Testis (tissue), 3 donors: ENCODE data around the gene KIR2DL3. TPM values are rescaled to one million over a fixed set of nuclear protein-coding genes. Genes with fewer than 3 reads are reported as not detected.

Source experiments
- DNase-seq: peaks from one replicate; pipeline ENCODE4 v3.0.0-alpha.2; 2019
- H3K27ac ChIP-seq, 2 donors: fragments of 200-600 bp; sonication (generic); one replicate each; pipeline ENCODE4 v1.5.1; 2019
- H3K27me3 ChIP-seq: fragments of 200-600 bp; sonication (generic); one replicate; pipeline ENCODE4 v1.5.1; 2019
- H3K36me3 ChIP-seq: fragments of 200-600 bp; sonication (generic); one replicate; pipeline ENCODE4 v1.5.1; 2017; ENCODE audit warnings: low read depth; ENCODE audit errors: missing control alignments
- H3K4me1 ChIP-seq: fragments of 200-600 bp; sonication (generic); one replicate; pipeline ENCODE4 v1.5.1; 2019
- H3K4me3 ChIP-seq, 2 donors: fragments of 200-600 bp; sonication (generic); one replicate each; pipeline ENCODE4 v1.5.1; 2017 to 2019
- H3K9me3 ChIP-seq: fragments of 200-600 bp; sonication (generic); one replicate; pipeline ENCODE4 v1.5.1; 2017
- POLR2A ChIP-seq: fragments of 450-650 bp; IDR thresholded peaks from one replicate; pipeline ENCODE4 v1.6.1; 2017; ENCODE audit warnings: antibody characterized with exemption, mild to moderate bottlenecking, moderate library complexity
- WGBS, 2 donors: methylation state at CpG; one replicate each; pipeline ENCODE4 v1.1.5; 2018; 5-methylcytosine and 5-hydroxymethylcytosine counted together
- intact Hi-C: fragments of 100-400 bp; cut with DNase I; formaldehyde crosslinking; loops from one replicate; pipeline ENCODE4 v1.15.1; 2023; ENCODE audit warnings: low total_unique reads
- polyA plus RNA-seq: library from polyadenylated mRNA; stranded (reverse); fragments of 350-450 nt; fragmentation: Illumina TruSeq; extraction: RNeasy Lipid Tissue Mini Kit (QIAGEN cat#74804); gene quantifications from one replicate; pipeline ENCODE4 v1.2.3, GENCODE V29; 2014; ENCODE audit warnings: low read depth, low replicate concordance; ENCODE audit not compliant: insufficient read depth
- small RNA-seq, 2 donors: library from RNA; depleted of rRNA; stranded (forward); fragments of <200 nt; gene quantifications; one replicate each; pipeline ENCODE3, GENCODE V24; 2016
- total RNA-seq, 2 donors: library from RNA; depleted of rRNA; stranded (reverse); fragments of >200 nt; gene quantifications; one replicate each; pipeline ENCODE4 v1.2.3, GENCODE V29; 2016
- TF ChIP-seq, protein P1 (sequence below), 3 experiments: fragments of 450-650 bp in 2 of 3; fragments of 200-600 bp in 1 of 3; sonication (generic) in 1 of 3; IDR thresholded peaks; one replicate each; pipeline ENCODE4 v1.5.1; 2016 to 2019; ENCODE audit warnings: antibody characterized with exemption in 3 of 3, mild to moderate bottlenecking in 2 of 3, moderate library complexity in 1 of 3

The KIR2DL3 gene
- total and polyA plus RNA-seq, 3 donors from 2014 or later, result not detected

DNA sequence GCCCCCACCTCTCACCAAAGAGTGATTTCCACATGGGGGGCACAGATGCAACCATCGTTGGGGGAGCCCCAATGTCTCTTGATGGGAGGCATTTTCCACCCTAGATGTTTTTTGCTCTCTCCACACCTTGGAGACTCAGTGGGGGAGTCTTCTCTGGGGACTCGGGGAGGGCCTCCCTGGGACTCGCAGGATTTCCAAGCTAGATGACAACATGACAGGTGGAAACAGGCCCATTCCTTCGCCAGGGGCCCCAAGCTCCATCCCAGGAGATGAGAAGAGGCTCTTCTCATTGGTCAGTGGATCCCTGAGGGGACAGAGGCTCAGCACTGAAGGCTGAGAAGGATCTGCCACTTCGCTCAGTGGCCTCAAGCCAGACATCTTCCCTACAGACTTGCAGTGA lies 52.4 kb downstream of the KIR2DL3 start:
- intact Hi-C loops, result no loop called here
- no peak overlapping the region for H3K27ac ChIP-seq
- no peak overlapping the region for H3K4me3 ChIP-seq
- TF ChIP-seq, protein P1, sequence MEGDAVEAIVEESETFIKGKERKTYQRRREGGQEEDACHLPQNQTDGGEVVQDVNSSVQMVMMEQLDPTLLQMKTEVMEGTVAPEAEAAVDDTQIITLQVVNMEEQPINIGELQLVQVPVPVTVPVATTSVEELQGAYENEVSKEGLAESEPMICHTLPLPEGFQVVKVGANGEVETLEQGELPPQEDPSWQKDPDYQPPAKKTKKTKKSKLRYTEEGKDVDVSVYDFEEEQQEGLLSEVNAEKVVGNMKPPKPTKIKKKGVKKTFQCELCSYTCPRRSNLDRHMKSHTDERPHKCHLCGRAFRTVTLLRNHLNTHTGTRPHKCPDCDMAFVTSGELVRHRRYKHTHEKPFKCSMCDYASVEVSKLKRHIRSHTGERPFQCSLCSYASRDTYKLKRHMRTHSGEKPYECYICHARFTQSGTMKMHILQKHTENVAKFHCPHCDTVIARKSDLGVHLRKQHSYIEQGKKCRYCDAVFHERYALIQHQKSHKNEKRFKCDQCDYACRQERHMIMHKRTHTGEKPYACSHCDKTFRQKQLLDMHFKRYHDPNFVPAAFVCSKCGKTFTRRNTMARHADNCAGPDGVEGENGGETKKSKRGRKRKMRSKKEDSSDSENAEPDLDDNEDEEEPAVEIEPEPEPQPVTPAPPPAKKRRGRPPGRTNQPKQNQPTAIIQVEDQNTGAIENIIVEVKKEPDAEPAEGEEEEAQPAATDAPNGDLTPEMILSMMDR (IDR thresholded peaks at IDR 0.05), result no peak
- TF ChIP-seq POLR2A, result no peak
- H3K36me3 ChIP-seq, result no peaks in the 10 kb centered on the region
- no peaks in the 10 kb centered on the region for H3K9me3 ChIP-seq
- no peaks in the 10 kb centered on the region for H3K27me3 ChIP-seq
- 77 to 78% methylated on average over 4 to 5 of the region's 5 CpGs for WGBS, 2 donors
- no peak for DNase-seq
- H3K4me1 ChIP-seq, result no peaks in the 10 kb centered on the region

DNA sequence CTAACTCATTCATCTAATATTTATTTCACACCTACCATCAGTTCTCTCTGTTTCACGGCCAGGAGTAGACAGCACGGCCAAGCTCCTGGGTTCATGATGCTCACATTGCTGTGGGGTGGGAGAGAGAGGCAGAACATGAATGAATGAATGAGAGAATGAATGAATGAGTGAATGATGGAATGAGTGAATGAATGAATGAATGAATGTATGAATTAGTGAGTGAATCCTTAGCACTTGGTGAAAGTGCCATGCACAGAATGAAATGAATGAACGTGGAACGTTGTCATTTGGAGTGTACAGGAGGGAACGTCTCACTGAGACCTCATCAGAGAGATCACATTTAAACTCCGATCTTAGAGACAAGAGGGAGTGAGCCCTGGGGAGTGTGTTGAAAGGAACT lies 53.2 kb downstream of the KIR2DL3 start:
- no peak for DNase-seq
- H3K9me3 ChIP-seq, result no peaks in the 10 kb centered on the region
- H3K27ac ChIP-seq, result no peak overlapping the region
- H3K4me1 ChIP-seq, result no peaks in the 10 kb centered on the region
- intact Hi-C loops, result no loop called here
- whole genome bisulfite sequencing, 2 donors, result 69 to 76% methylated on average over 6 of the region's 6 CpGs
- no peaks in the 10 kb centered on the region for H3K36me3 ChIP-seq
- TF ChIP-seq POLR2A, result no peak
- TF ChIP-seq, protein P1 (IDR thresholded peaks at IDR 0.05), result no peak
- no peaks in the 10 kb centered on the region for H3K27me3 ChIP-seq
- H3K4me3 ChIP-seq, result no peak overlapping the region

DNA sequence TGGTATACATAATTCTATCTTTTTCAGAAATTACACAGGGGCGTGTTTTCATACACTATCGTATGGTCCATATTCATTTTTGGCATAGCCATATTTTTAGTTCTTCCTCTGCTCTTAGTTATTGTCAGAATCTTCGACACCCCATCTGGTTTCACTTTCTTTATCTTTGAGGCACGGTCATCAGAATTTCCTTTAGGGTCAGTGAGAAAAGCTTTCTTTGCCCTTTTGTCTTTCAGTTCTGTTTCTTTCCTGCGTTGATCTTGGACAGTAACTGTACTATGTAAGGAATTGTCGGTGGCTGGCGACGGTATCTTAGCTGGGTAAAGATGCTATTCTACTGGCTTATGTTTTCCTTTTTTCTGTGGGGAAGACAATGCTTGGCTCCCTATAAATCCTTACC lies 54.5 kb downstream of the KIR2DL3 start:
- no peak for DNase-seq
- intact Hi-C loops, result no loop called here
- WGBS, 2 donors, result 67 to 70% methylated on average over 8 of the region's 8 CpGs

DNA sequence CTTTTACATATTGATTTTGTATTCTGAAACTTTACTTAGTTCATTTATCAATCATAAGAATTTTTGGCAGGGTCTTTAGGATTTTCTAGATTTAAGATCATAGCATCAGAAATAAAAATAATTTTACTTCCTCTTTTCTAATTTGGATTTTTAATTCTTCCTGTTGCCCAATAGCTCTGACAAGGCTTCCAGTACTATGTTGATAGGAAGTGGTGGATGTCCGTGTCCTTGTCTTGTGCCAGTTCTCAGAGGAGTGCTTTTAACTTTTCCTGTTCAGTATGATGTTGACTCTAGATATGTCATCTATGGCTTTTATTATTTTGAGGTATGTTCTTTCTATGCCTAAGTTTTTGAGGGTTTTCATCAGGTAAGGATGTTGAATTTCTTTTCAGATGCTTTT lies 57.4 kb downstream of the KIR2DL3 start:
- no peak for DNase-seq
- WGBS, 2 donors, result 50 to 52% methylated on average over 1 of the region's 1 CpG
- TF ChIP-seq, protein P1 (IDR thresholded peaks at IDR 0.05), result no peak
- TF ChIP-seq POLR2A, result no peak
- no peaks in the 10 kb centered on the region for H3K27me3 ChIP-seq
- H3K4me1 ChIP-seq, result no peaks in the 10 kb centered on the region
- H3K27ac ChIP-seq, result no peak overlapping the region
- no peaks in the 10 kb centered on the region for H3K9me3 ChIP-seq
- H3K36me3 ChIP-seq, result no peaks in the 10 kb centered on the region
- intact Hi-C loops, result no loop called here
- H3K4me3 ChIP-seq, result no peak overlapping the region

More for the DNA sequence above, 54.5 kb downstream of the KIR2DL3 start:
- H3K4me3 ChIP-seq, result no peak overlapping the region
- TF ChIP-seq, protein P1 (IDR thresholded peaks at IDR 0.05), result no peak
- no peak for TF ChIP-seq POLR2A
- no peaks in the 10 kb centered on the region for H3K27me3 ChIP-seq
- no peaks in the 10 kb centered on the region for H3K36me3 ChIP-seq
- H3K27ac ChIP-seq, result no peak overlapping the region
- no peaks in the 10 kb centered on the region for H3K9me3 ChIP-seq
- no peaks in the 10 kb centered on the region for H3K4me1 ChIP-seq

Small RNA genes within 50 kb of the gene (small RNA-seq; reads per million reads assigned to genes)
- gene AC245128.2 (0 reads per million in 2 donors), gene KIR3DP1 (0 reads per million in 2 donors)

Other genes with a start within 250 kb of the KIR2DL3 start
- not detected for gene LAIR2, start 235.7 kb upstream of the KIR2DL3 start, total RNA-seq
- gene LAIR2, start 235.7 kb upstream of the KIR2DL3 start, polyA plus RNA-seq, result 0.65 TPM
- gene LILRA2, start 164.7 kb upstream of the KIR2DL3 start, total RNA-seq, result under 1 TPM; 0.47 to 0.87 TPM
- 2.6 TPM for gene LILRA2, start 164.7 kb upstream of the KIR2DL3 start, polyA plus RNA-seq
- gene LILRA1, start 144.9 kb upstream of the KIR2DL3 start, total RNA-seq, result under 1 TPM in 1 of 2 donors, not detected in 1; 0.50 TPM
- 0.62 TPM for gene LILRA1, start 144.9 kb upstream of the KIR2DL3 start, polyA plus RNA-seq
- under 1 TPM; 0.63 to 0.93 TPM for gene LILRB1, start 108.0 kb upstream of the KIR2DL3 start, total RNA-seq
- gene LILRB1, start 108.0 kb upstream of the KIR2DL3 start, polyA plus RNA-seq, result 2.2 TPM
- 1 to 10 TPM; 1.0 to 3.2 TPM for gene LILRB4, start 75.5 kb upstream of the KIR2DL3 start, total RNA-seq
- 12.6 TPM for gene LILRB4, start 75.5 kb upstream of the KIR2DL3 start, polyA plus RNA-seq
- gene KIR3DL3, start 14.1 kb upstream of the KIR2DL3 start, total RNA-seq, result not detected
- 0.18 TPM for gene KIR3DL3, start 14.1 kb upstream of the KIR2DL3 start, polyA plus RNA-seq
- not detected for gene KIR2DL1, start 31.3 kb downstream of the KIR2DL3 start, total RNA-seq
- gene KIR2DL1, start 31.3 kb downstream of the KIR2DL3 start, polyA plus RNA-seq, result not detected
- gene KIR2DL4, start 65.1 kb downstream of the KIR2DL3 start, total RNA-seq, result under 1 TPM in 1 of 2 donors, not detected in 1; 0.31 TPM
- not detected for gene KIR2DL4, start 65.1 kb downstream of the KIR2DL3 start, polyA plus RNA-seq
- not detected for gene KIR3DL1, start 78.0 kb downstream of the KIR2DL3 start, total RNA-seq
- not detected for gene KIR3DL1, start 78.0 kb downstream of the KIR2DL3 start, polyA plus RNA-seq
- gene KIR2DS4, start 94.2 kb downstream of the KIR2DL3 start, total RNA-seq, result under 1 TPM in 1 of 2 donors, not detected in 1; 0.19 TPM
- not detected for gene KIR2DS4, start 94.2 kb downstream of the KIR2DL3 start, polyA plus RNA-seq
- gene KIR3DL2, start 111.9 kb downstream of the KIR2DL3 start, total RNA-seq, result not detected
- gene KIR3DL2, start 111.9 kb downstream of the KIR2DL3 start, polyA plus RNA-seq, result not detected
- gene FCAR, start 135.7 kb downstream of the KIR2DL3 start, total RNA-seq, result not detected
- gene FCAR, start 135.7 kb downstream of the KIR2DL3 start, polyA plus RNA-seq, result not detected
- under 1 TPM; 0.31 to 0.43 TPM for gene NCR1, start 167.6 kb downstream of the KIR2DL3 start, total RNA-seq
- gene NCR1, start 167.6 kb downstream of the KIR2DL3 start, polyA plus RNA-seq, result 0.44 TPM
- gene NLRP7, start 209.0 kb downstream of the KIR2DL3 start, total RNA-seq, result 10 to 100 TPM in 1 of 2 donors, 1 to 10 TPM in 1; 9.0 to 11.7 TPM
- 14.5 TPM for gene NLRP7, start 209.0 kb downstream of the KIR2DL3 start, polyA plus RNA-seq
- gene NLRP2, start 227.9 kb downstream of the KIR2DL3 start, total RNA-seq, result 10 to 100 TPM; 41.9 to 46.4 TPM
- gene NLRP2, start 227.9 kb downstream of the KIR2DL3 start, polyA plus RNA-seq, result 42.6 TPM